COR-L47 (cell line): ENCODE results near the gene RNASEH2C.
"Not testable (repeated sequence)": the region's sequence is repeated elsewhere in the genome, so short reads cannot be mapped to it uniquely, and the experiment has no call there.

Experiments
- DNase-seq: peaks from one replicate; lab custom pipeline; 2025; lab: John Stamatoyannopoulos, UW

RNASEH2C gene

GRCh38 chr11:65683480-65683879 lies 37.1 kb downstream of the RNASEH2C start:
- not testable (repeated sequence) for DNase-seq

- no peak for DNase-seq
These were observed 40.3 kb downstream of the RNASEH2C start for GRCh38 chr11:65680192-65680743.

- DNase-seq: no peak
These were observed 47.6 kb downstream of the RNASEH2C start for GRCh38 chr11:65672982-65673381.

DNA sequence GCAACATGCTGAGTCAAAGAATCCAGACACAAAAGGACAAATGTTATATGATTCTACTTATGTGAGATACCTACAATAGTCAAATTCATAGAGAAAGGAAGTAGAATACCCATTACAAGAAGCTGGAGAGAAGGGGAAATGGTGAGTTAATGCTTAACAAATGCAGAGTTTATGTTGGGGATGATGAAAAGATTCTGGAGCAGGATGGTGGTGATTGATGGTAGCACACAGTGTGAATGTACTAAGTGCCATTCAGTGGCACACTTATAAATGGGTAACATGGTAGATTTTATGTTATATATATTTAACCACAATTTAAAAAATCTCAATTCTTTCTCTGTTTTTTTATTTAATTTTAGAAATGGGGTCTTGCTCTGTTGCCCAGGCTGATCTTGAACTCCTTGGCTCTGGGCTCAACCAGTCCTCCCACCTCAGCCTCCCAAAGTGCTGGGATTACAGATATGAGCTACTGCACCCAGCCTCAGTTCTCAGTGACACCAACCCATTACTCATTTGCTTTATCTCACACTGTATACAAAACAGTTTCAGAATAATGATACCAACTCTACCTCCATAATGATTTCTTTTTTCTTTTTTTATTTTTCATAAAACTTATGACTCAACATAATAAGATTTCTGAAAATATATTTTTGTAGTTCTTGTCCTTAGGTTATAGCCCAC lies 48.3 kb downstream of the RNASEH2C start:
- no peak for DNase-seq
